Heart left ventricle (tissue), 13 donors: ENCODE results near the gene C17orf75.

Source experiments
- CTCF ChIP-seq, 12 donors: fragments of 200-600 bp; sonication (generic) in 4 of 12; IDR thresholded peaks; one replicate each; pipeline versions ENCODE4 v1.5.0 to v1.8.0; 2018 to 2022; ENCODE audit warnings: antibody characterized with exemption in 12 of 12, mild to moderate bottlenecking in 5 of 12
- POLR2A ChIP-seq, 2 donors: fragments of 450-650 bp; IDR thresholded peaks; one replicate each; pipeline ENCODE4 v1.6.1; 2017; ENCODE audit warnings: antibody characterized with exemption in 2 of 2, mild to moderate bottlenecking in 2 of 2, moderate library complexity in 2 of 2
- donor health status: ischemic (EF 13 %, LVEDD 7.1; RV severe dilation, severe dysfunction).
- donor health status: DM: no; HTN: yes; CAD: no.
- donor health status: DM: no; HTN: no; CAD: no.
- donor health status: ischemic (EF 25% LVEDD 6.9; RV normal size, moderate dysfunction).
- donor health status: ischemic (EF 25% LVEDD 5.7; RV mildly dilated, moderate dysfunction).
- donor health status: ischemic (EF 35%, LVEDD 5.7; RV mildly dilated, moderate dysfunction).
- donor health status: nonischemic (EF 11% LVEDD 7.7; RV severe dilation, severe dysfunction).
- donor health status: DM: yes; HTN: yes; CAD: no.
- donor health status: PGD.
- donor health status: ischemic (EF 29% LVEDD 5.4; RV normal size, mild dysfunction).
- donor health status: nonischemic (EF 23%, LVEDD 6.1; RV moderate dilation, normal function).

- TF ChIP-seq CTCF (IDR thresholded peaks at IDR 0.05) (no peak), POLR2A (IDR thresholded peaks at IDR 0.05) (no peak)
Observed at GRCh38 chr17:32288615-32289014, 53.4 kb downstream of the C17orf75 start.
